DND-41 (cell line): Measurements from ENCODE around the gene EPS8L1.

Source experiments
- ATAC-seq: fragments of 200-7000 bp; cut with Tn5 transposase; 3 replicates; pipeline ENCODE4 v1.9.1; 2021; ENCODE audit warnings: low read depth; ENCODE audit not compliant: insufficient read depth
- DNase-seq: peaks from one replicate; pipeline ENCODE4 v3.0.0-alpha.2; 2020
- H2AFZ ChIP-seq: 2 replicates; pipeline ENCODE4 v1.6.0; 2012; ENCODE audit warnings: low read depth, low read length
- H3K27ac ChIP-seq: 2 replicates; pipeline ENCODE4 v1.5.1; 2012; ENCODE audit warnings: low read length, inconsistent platforms
- H3K27me3 ChIP-seq: fragments of 200-600 bp; sonication (generic); 2 replicates; pipeline ENCODE4 v1.6.0; 2012; ENCODE audit warnings: low read length, mild to moderate bottlenecking, inconsistent platforms; ENCODE audit not compliant: insufficient read depth, poor library complexity
- H3K36me3 ChIP-seq: 2 replicates; pipeline ENCODE4 v1.5.1; 2012; ENCODE audit warnings: low read length, inconsistent platforms; ENCODE audit not compliant: insufficient read depth
- H3K4me1 ChIP-seq: 2 replicates; pipeline ENCODE4 v1.5.1; 2012; ENCODE audit warnings: mild to moderate bottlenecking, low read length; ENCODE audit not compliant: insufficient read depth
- H3K4me2 ChIP-seq: 2 replicates; pipeline ENCODE4 v1.6.0; 2012; ENCODE audit warnings: mild to moderate bottlenecking, moderate library complexity, low read length, inconsistent platforms; ENCODE audit not compliant: insufficient read depth
- H3K4me3 ChIP-seq, 2 experiments: fragments of 200-600 bp in 1 of 2; shearing (Covaris generic) in 1 of 2; 2 replicates each; pipeline ENCODE4 v1.5.1; 2012 to 2016; ENCODE audit warnings: inconsistent platforms in 2 of 2, low read length in 2 of 2, mild to moderate bottlenecking in 2 of 2, low read depth in 1 of 2, moderate library complexity in 1 of 2
- H3K79me2 ChIP-seq: 2 replicates; pipeline ENCODE4 v1.6.0; 2012; ENCODE audit warnings: low read length, inconsistent platforms; ENCODE audit not compliant: insufficient read depth
- H3K9ac ChIP-seq: 2 replicates; pipeline ENCODE4 v1.6.0; 2012; ENCODE audit warnings: low read depth, mild to moderate bottlenecking, inconsistent platforms, low read length, moderate library complexity
- H3K9me3 ChIP-seq: 2 replicates; pipeline ENCODE4 v1.5.1; 2012; ENCODE audit warnings: low read length, moderate library complexity, mild to moderate bottlenecking, inconsistent platforms; ENCODE audit not compliant: insufficient read depth, severe bottlenecking
- H4K20me1 ChIP-seq: 2 replicates; pipeline ENCODE4 v1.6.0; 2012; ENCODE audit warnings: low read length; ENCODE audit not compliant: insufficient read depth
- EZH2 ChIP-seq: IDR thresholded peaks from 3 replicates; pipeline ENCODE4 v1.6.1; 2012; ENCODE audit warnings: borderline replicate concordance, low read depth, mild to moderate bottlenecking, moderate library complexity, low read length, inconsistent platforms; ENCODE audit not compliant: severe bottlenecking
- TF ChIP-seq, protein P1 (sequence below): IDR thresholded peaks from 2 replicates; pipeline ENCODE4 v1.5.1; 2012; ENCODE audit warnings: borderline replicate concordance, low read length, moderate library complexity, mild to moderate bottlenecking; ENCODE audit not compliant: poor library complexity, severe bottlenecking; ENCODE audit errors: extremely low read depth

The EPS8L1 gene

DNA sequence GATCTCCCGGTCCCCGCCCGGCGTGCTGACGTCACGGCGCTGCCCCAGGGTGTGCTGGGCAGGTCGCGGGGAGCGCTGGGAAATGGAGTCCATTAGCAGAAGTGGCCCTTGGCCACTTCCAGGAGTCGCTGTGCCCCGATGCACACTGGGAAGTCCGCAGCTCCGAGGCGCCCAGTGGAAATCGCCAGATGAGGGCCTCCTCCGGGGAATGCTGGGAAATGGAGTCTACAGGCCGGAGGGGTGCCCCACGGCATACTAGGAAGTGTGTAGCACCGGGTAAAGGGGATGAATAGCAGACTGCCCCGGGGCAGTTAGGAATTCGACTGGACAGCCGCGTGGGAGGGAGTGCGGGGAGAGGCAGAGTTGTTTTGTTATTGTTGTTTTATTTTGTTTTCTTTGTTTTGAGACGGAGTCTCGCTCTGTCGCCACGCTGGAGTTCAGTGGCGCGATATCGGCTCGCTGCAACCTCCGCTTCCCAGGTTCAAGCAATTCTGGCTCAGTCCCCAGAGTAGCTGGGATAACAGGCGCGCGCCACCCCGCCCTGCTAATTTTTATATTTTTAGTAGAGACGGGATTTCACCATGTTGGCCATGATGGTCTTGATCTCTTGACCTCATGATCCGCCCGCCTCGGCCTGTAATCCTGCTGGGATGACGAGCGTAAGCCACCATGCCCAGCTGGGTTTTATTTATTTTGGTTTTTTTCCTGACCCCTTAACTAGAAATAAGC lies 42.2 kb downstream of the EPS8L1 start:
- peaks cover 11% of the 10 kb centered on the region for H3K36me3 ChIP-seq
- ATAC-seq (peak; percentile 94), DNase-seq (peak; percentile 99)
- H4K20me1 ChIP-seq = peaks cover 41% of the 10 kb centered on the region
- H3K27me3 ChIP-seq = no peaks in the 10 kb centered on the region
- H3K4me1 ChIP-seq = peaks cover 33% of the 10 kb centered on the region
- peak overlapping the region; percentile 86 for H3K27ac ChIP-seq
- H3K9me3 ChIP-seq = no peaks in the 10 kb centered on the region
- peak overlapping the region; percentile 85 for H3K4me2 ChIP-seq
- H3K9ac ChIP-seq = peak overlapping the region; percentile 74
- peak overlapping the region; percentile 90 to 96 for H3K4me3 ChIP-seq
- peaks cover 53% of the 10 kb centered on the region for H3K79me2 ChIP-seq
- no peak for TF ChIP-seq EZH2
- TF ChIP-seq, protein P1, sequence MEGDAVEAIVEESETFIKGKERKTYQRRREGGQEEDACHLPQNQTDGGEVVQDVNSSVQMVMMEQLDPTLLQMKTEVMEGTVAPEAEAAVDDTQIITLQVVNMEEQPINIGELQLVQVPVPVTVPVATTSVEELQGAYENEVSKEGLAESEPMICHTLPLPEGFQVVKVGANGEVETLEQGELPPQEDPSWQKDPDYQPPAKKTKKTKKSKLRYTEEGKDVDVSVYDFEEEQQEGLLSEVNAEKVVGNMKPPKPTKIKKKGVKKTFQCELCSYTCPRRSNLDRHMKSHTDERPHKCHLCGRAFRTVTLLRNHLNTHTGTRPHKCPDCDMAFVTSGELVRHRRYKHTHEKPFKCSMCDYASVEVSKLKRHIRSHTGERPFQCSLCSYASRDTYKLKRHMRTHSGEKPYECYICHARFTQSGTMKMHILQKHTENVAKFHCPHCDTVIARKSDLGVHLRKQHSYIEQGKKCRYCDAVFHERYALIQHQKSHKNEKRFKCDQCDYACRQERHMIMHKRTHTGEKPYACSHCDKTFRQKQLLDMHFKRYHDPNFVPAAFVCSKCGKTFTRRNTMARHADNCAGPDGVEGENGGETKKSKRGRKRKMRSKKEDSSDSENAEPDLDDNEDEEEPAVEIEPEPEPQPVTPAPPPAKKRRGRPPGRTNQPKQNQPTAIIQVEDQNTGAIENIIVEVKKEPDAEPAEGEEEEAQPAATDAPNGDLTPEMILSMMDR = no peak
- peak overlapping the region; percentile 96 for H2AFZ ChIP-seq

GRCh38 chr19:55118401-55118991 lies 42.8 kb downstream of the EPS8L1 start:
- H3K27ac ChIP-seq = peak overlapping the region; percentile 86
- no peak for TF ChIP-seq EZH2
- TF ChIP-seq, protein P1 = no peak
- ATAC-seq = no peak

GRCh38 chr19:55119053-55119452 lies 43.4 kb downstream of the EPS8L1 start:
- H3K4me2 ChIP-seq = peak overlapping the region; percentile 85

More at GRCh38 chr19:55118401-55118991, 42.8 kb downstream of the EPS8L1 start:
- Histone ChIP-seq H3K27me3 (no peaks in the 10 kb centered on the region), H3K4me1 (peaks cover 33% of the 10 kb centered on the region), H3K79me2 (peaks cover 46% of the 10 kb centered on the region), H3K4me3 (peak overlapping the region; percentile 90 to 96), H3K9me3 (no peaks in the 10 kb centered on the region), H2AFZ (peak overlapping the region; percentile 96), H3K9ac (peak overlapping the region; percentile 74), H3K4me2 (peak overlapping the region; percentile 85), H3K36me3 (peaks cover 6% of the 10 kb centered on the region; the same call in 1 of the 2 replicates), H4K20me1 (peaks cover 34% of the 10 kb centered on the region)
- DNase-seq = no peak

More at GRCh38 chr19:55119053-55119452, 43.4 kb downstream of the EPS8L1 start:
- Histone ChIP-seq H3K9ac (peak overlapping the region; percentile 74; the same call in 1 of the 2 replicates), H2AFZ (no peak overlapping the region), H3K4me3 (no peak overlapping the region), H3K27me3 (peaks cover 1% of the 10 kb centered on the region), H3K36me3 (peaks cover 6% of the 10 kb centered on the region; the same call in 1 of the 2 replicates), H3K79me2 (peaks cover 41% of the 10 kb centered on the region), H3K9me3 (no peaks in the 10 kb centered on the region), H3K27ac (no peak overlapping the region), H4K20me1 (peaks cover 30% of the 10 kb centered on the region), H3K4me1 (peaks cover 33% of the 10 kb centered on the region)
- TF ChIP-seq, protein P1 = no peak
- no peak for TF ChIP-seq EZH2
- ATAC-seq (no peak), DNase-seq (no peak)
